HFFc6 (cell line): ENCODE results near the gene POLR1A. TPM values are rescaled to one million over a fixed set of nuclear protein-coding genes. Genes with fewer than 3 reads are reported as not detected.

Source experiments
- DNase-seq: peaks from one replicate; pipeline ENCODE4 v3.0.0-alpha.2; 2018
- H3K27ac Mint-ChIP-seq: 2 replicates; pipeline ENCODE4 v1.8.0; 2020; ENCODE audit warnings: mild to moderate bottlenecking, mixed read lengths
- H3K27me3 Mint-ChIP-seq: 2 replicates; pipeline ENCODE4 v1.8.0; 2021; ENCODE audit warnings: mild to moderate bottlenecking, moderate library complexity, mixed read lengths; ENCODE audit not compliant: insufficient read depth
- H3K36me3 Mint-ChIP-seq: 2 replicates; pipeline ENCODE4 v1.8.0; 2021; ENCODE audit warnings: low read depth, mixed read lengths
- H3K4me1 Mint-ChIP-seq: 2 replicates; pipeline ENCODE4 v1.8.0; 2020; ENCODE audit warnings: low read depth, mixed read lengths
- H3K4me3 Mint-ChIP-seq: 2 replicates; pipeline ENCODE4 v1.8.0; 2020; ENCODE audit warnings: mild to moderate bottlenecking, moderate library complexity, mixed read lengths
- H3K9me3 Mint-ChIP-seq: 2 replicates; pipeline ENCODE4 v1.8.0; 2020; ENCODE audit warnings: mild to moderate bottlenecking, mixed read lengths
- total RNA-seq, 6 experiments: library from RNA; stranded (reverse); fragmentation: NEBNext Ultra II Directional; extraction: Animal tissue kit (Norgen Biotek cat#: 25700); gene quantifications; 2 replicates in 1 of 6; 3 replicates in 5 of 6; pipeline ENCODE4 v1.2.3, GENCODE V29; 2021
- TF ChIP-seq, protein P1 (sequence below): fragments of 200-600 bp; sonication (generic); IDR thresholded peaks from 2 replicates; pipeline ENCODE4 v1.5.0; 2021; ENCODE audit warnings: antibody characterized with exemption, mild to moderate bottlenecking

Gene POLR1A
- total RNA-seq, 6 experiments from 2014 or later, result 32.2 to 37.6 (median 34.8) TPM

DNA sequence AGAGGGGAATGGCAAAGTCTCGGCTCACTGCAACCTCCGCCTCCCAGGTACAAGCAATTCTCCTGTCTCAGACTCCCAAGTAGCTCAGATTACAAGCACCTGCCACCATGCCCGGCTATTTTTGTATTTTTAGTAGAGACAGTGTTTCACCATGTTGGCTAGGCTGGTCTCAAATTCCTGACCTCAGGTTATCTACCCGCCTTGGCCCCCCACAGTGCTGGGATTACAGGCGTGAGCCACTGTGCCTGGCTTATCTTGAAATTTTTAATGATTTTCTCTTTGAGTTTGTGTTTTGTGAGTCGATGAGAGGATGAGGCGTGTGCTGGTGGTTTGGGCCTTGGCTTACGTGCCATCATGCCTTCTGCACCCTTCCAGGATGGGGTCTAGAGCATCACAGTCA is 115.6 kb downstream of the POLR1A start:
- H3K4me1 Mint-ChIP-seq, result peaks cover 19% of the 10 kb centered on the region
- peaks cover 2% of the 10 kb centered on the region; the same call in 1 of the 2 replicates for H3K27me3 Mint-ChIP-seq
- DNase-seq, result no peak
- no peak overlapping the region for H3K27ac Mint-ChIP-seq
- no peaks in the 10 kb centered on the region for H3K36me3 Mint-ChIP-seq
- no peaks in the 10 kb centered on the region for H3K9me3 Mint-ChIP-seq
- no peak overlapping the region for H3K4me3 Mint-ChIP-seq
- TF ChIP-seq, protein P1, sequence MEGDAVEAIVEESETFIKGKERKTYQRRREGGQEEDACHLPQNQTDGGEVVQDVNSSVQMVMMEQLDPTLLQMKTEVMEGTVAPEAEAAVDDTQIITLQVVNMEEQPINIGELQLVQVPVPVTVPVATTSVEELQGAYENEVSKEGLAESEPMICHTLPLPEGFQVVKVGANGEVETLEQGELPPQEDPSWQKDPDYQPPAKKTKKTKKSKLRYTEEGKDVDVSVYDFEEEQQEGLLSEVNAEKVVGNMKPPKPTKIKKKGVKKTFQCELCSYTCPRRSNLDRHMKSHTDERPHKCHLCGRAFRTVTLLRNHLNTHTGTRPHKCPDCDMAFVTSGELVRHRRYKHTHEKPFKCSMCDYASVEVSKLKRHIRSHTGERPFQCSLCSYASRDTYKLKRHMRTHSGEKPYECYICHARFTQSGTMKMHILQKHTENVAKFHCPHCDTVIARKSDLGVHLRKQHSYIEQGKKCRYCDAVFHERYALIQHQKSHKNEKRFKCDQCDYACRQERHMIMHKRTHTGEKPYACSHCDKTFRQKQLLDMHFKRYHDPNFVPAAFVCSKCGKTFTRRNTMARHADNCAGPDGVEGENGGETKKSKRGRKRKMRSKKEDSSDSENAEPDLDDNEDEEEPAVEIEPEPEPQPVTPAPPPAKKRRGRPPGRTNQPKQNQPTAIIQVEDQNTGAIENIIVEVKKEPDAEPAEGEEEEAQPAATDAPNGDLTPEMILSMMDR, result no peak

- Mint-ChIP-seq H3K4me1 (peaks cover 14% of the 10 kb centered on the region), H3K27ac (no peak overlapping the region), H3K36me3 (no peaks in the 10 kb centered on the region), H3K27me3 (peaks cover 2% of the 10 kb centered on the region; the same call in 1 of the 2 replicates), H3K9me3 (no peaks in the 10 kb centered on the region), H3K4me3 (no peak overlapping the region)
- DNase-seq, result no peak
- TF ChIP-seq, protein P1, result no peak
These were observed 116.3 kb downstream of the POLR1A start for GRCh38 chr2:85989288-85989865.

- DNase-seq, result no peak
- Mint-ChIP-seq H3K36me3 (no peaks in the 10 kb centered on the region), H3K4me1 (peaks cover 10% of the 10 kb centered on the region), H3K9me3 (no peaks in the 10 kb centered on the region), H3K27ac (no peak overlapping the region), H3K4me3 (no peak overlapping the region), H3K27me3 (peaks cover 2% of the 10 kb centered on the region; the same call in 1 of the 2 replicates)
- TF ChIP-seq, protein P1, result no peak
These were observed 116.8 kb downstream of the POLR1A start for GRCh38 chr2:85988914-85989270.

GRCh38 chr2:85988175-85988913 is 117.3 kb downstream of the POLR1A start:
- 0 out of 2 replicates have a peak, but pooled peaks cover 7% of the 10 kb centered on the region for H3K4me1 Mint-ChIP-seq
- TF ChIP-seq, protein P1, result no peak
- H3K4me3 Mint-ChIP-seq, result no peak overlapping the region
- no peaks in the 10 kb centered on the region for H3K9me3 Mint-ChIP-seq
- H3K27ac Mint-ChIP-seq, result no peak overlapping the region
- DNase-seq, result no peak
- H3K27me3 Mint-ChIP-seq, result peaks cover 2% of the 10 kb centered on the region; the same call in 1 of the 2 replicates
- no peaks in the 10 kb centered on the region for H3K36me3 Mint-ChIP-seq

DNA sequence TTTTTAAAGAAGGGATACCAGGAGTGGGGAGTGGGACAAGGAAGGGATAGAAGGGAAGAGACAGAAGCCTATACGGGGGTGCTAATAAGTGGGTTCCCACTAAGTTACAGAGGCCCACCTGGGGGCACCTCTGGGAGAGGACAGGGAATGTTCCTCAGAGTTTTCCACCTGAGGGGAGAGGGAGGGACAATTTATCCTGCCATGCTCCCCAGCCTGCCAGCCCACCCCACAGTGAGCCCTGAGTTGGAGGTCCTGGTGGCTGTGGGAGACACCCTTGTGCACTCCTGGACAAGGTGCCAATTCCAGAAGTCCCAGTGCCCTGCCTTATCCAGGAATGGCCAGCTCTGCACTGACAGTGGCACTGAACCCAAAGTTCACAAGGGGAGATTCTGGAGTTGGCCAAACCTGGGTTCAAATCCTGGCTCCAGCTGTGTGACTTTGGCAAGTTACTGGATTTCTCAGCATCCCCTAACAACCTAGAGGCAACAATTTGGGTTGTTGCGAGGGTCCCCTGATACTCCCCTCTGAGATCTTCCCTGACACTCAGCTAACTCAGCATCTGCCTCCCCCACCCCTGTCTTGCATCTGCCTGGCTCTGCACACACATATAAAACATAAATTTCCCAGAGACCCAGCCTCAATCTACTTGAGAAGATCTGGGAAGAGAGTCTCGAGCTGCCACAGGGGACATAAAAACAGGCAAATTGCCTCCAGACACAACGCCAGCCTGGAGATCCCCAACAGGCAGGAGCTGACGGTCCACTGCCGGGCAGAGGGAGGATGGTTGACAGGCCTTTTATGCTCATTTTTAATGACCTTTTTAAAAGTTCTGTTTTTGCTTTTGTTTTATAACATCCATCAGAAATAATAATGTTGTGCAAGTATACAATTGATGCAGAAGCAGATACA is 118.2 kb downstream of the POLR1A start:
- H3K27ac Mint-ChIP-seq, result no peak overlapping the region
- no peaks in the 10 kb centered on the region for H3K36me3 Mint-ChIP-seq
- no peaks in the 10 kb centered on the region for H3K9me3 Mint-ChIP-seq
- peaks cover 6% of the 10 kb centered on the region for H3K27me3 Mint-ChIP-seq
- 0 out of 2 replicates have a peak, but pooled peaks cover 7% of the 10 kb centered on the region for H3K4me1 Mint-ChIP-seq
- H3K4me3 Mint-ChIP-seq, result no peak overlapping the region
- DNase-seq, result no peak
- TF ChIP-seq, protein P1, result no peak
